ENCODE results near the gene SNX19. TPM values are rescaled to one million over a fixed set of nuclear protein-coding genes. Genes with fewer than 3 reads are reported as not detected.

SNX19 gene
- polyA plus RNA-seq, 1 donor from 2014 or later = 25.1 TPM

DNA sequence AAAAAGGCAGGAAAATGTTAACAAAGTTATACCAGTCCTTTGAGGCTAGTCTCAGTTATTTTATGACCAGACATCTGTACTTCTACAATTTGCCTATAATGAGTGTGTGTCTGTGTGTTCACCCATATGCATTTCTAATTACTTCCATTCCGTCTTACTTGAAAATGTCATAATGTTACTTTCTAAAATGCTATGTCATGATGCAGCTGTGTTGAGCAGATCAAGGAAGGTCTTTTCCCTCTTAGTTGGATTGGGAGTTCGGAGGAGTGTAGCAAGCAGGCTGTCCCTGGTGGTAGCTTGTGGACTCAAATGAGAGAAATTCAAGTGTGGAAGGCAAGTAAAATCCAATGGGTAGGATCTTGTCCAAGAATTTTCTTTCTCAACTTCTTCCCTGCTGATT is 3.0 kb downstream of the SNX19 start:
- no peaks in the 10 kb centered on the region for H3K27me3 Mint-ChIP-seq
- H3K36me3 Mint-ChIP-seq = peaks cover 24% of the 10 kb centered on the region
- peaks cover 0 to 4% (median 2%) of the 10 kb centered on the region in 3 donors for H3K9me3 Mint-ChIP-seq
- H3K4me1 Mint-ChIP-seq = peaks cover 24 to 34% (median 29%) of the 10 kb centered on the region in 3 donors
- peak overlapping the region; percentile 25 to 51 (median 36) for H3K4me3 Mint-ChIP-seq
- H3K27ac Mint-ChIP-seq = no peak overlapping the region

GRCh38 chr11:130912552-130912951 is 3.7 kb downstream of the SNX19 start:
- Mint-ChIP-seq H3K36me3 (peaks cover 24% of the 10 kb centered on the region), H3K4me1 (peaks cover 24 to 34% (median 29%) of the 10 kb centered on the region in 3 donors)

GRCh38 chr11:130911306-130911705 is 5.0 kb downstream of the SNX19 start:
- Mint-ChIP-seq H3K36me3 (peaks cover 24% of the 10 kb centered on the region), H3K9me3 (peaks cover 0 to 4% (median 2%) of the 10 kb centered on the region in 3 donors), H3K4me1 (peaks cover 21 to 25% (median 22%) of the 10 kb centered on the region in 3 donors), H3K27me3 (no peaks in the 10 kb centered on the region), H3K27ac (no peak overlapping the region), H3K4me3 (no peak overlapping the region)

More at GRCh38 chr11:130912552-130912951, 3.7 kb downstream of the SNX19 start:
- peaks cover 0 to 4% (median 2%) of the 10 kb centered on the region in 3 donors for H3K9me3 Mint-ChIP-seq
- peak overlapping the region in 1 of 4 donors; percentile 42 for H3K4me3 Mint-ChIP-seq
- no peak overlapping the region for H3K27ac Mint-ChIP-seq
- no peaks in the 10 kb centered on the region for H3K27me3 Mint-ChIP-seq

- Mint-ChIP-seq H3K4me3 (no peak overlapping the region), H3K36me3 (peaks cover 24% of the 10 kb centered on the region), H3K27ac (no peak overlapping the region), H3K9me3 (peaks cover 0 to 4% (median 2%) of the 10 kb centered on the region in 3 donors), H3K4me1 (peaks cover 21 to 23% (median 22%) of the 10 kb centered on the region in 3 donors), H3K27me3 (no peaks in the 10 kb centered on the region)
These were observed 6.6 kb downstream of the SNX19 start for GRCh38 chr11:130909650-130910049.

- Mint-ChIP-seq H3K9me3 (peaks cover 0 to 4% (median 2%) of the 10 kb centered on the region in 3 donors), H3K4me3 (no peak overlapping the region), H3K27ac (no peak overlapping the region), H3K4me1 (peaks cover 16 to 19% (median 19%) of the 10 kb centered on the region in 3 donors), H3K36me3 (peaks cover 21% of the 10 kb centered on the region), H3K27me3 (no peaks in the 10 kb centered on the region)
These were observed 7.3 kb downstream of the SNX19 start for GRCh38 chr11:130908770-130909625.

DNA sequence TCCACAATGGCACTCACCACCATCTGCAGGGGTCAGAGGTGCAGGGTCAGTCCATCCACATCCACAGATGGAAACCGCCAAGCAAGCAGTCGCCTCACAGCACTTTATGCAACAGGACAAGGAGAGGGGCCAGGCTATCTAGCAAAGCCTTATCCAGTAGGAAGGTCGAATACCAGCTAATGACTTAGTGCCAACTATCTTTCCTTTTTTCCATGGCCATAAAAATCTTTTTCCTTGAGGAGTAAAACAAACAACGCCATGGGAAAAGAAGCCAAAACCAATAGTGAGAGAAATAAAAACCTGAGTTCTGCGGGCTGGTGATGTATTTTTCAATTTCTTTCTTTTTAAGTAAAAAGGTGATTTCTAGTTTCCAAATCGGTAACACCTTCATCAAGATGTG is 8.2 kb downstream of the SNX19 start:
- Mint-ChIP-seq H3K27me3 (no peaks in the 10 kb centered on the region), H3K36me3 (peaks cover 15% of the 10 kb centered on the region), H3K27ac (no peak overlapping the region), H3K4me1 (peaks cover 10 to 13% (median 11%) of the 10 kb centered on the region in 3 donors), H3K4me3 (no peak overlapping the region), H3K9me3 (no peaks in the 10 kb centered on the region)

DNA sequence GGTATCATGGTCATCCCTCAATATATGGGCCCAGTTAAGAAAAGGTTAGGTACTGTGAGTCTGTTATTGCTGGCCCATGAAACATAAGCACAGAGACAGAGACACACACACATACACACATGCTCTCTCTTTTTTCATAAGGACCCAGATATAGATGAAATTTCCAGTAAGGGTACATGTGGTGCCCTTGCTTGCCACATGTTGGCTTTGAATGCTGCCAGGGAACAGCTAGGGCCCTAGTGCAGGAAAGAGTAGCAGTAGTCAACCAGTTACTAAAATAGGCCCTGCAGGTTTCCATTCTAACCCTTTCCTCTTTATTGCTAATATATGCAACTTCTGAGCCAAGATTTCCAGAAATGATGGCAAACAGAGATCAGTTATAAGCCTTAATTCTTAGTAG is 9.1 kb downstream of the SNX19 start:
- peaks cover 8 to 9% (median 8%) of the 10 kb centered on the region in 3 donors for H3K4me1 Mint-ChIP-seq
- H3K36me3 Mint-ChIP-seq = peaks cover 12% of the 10 kb centered on the region
- no peak overlapping the region for H3K4me3 Mint-ChIP-seq
- no peaks in the 10 kb centered on the region for H3K9me3 Mint-ChIP-seq
- no peak overlapping the region for H3K27ac Mint-ChIP-seq
- no peaks in the 10 kb centered on the region for H3K27me3 Mint-ChIP-seq

DNA sequence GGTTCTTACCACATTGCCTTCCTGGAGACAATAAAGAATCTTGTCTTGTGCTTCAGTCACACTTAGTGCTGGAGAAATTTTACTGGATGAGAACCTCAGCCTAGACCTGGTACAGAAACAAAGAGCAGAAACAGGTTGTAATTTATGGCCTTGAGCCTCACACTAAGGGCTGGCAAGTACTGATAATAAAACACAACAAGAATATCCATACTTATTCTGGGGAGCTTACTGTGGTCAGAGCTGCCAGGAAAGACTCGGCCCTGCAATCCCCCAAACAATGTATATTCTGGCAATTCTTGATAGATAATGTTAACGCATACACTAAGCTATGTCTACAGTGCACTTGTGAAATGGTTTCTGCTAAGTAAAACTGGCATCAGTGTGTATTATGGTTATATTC is 9.7 kb downstream of the SNX19 start:
- no peak overlapping the region for H3K27ac Mint-ChIP-seq
- peaks cover 9% of the 10 kb centered on the region for H3K36me3 Mint-ChIP-seq
- H3K4me1 Mint-ChIP-seq = peaks cover 5 to 9% (median 6%) of the 10 kb centered on the region in 3 donors
- no peak overlapping the region for H3K4me3 Mint-ChIP-seq
- no peaks in the 10 kb centered on the region for H3K9me3 Mint-ChIP-seq
- no peaks in the 10 kb centered on the region for H3K27me3 Mint-ChIP-seq

DNA sequence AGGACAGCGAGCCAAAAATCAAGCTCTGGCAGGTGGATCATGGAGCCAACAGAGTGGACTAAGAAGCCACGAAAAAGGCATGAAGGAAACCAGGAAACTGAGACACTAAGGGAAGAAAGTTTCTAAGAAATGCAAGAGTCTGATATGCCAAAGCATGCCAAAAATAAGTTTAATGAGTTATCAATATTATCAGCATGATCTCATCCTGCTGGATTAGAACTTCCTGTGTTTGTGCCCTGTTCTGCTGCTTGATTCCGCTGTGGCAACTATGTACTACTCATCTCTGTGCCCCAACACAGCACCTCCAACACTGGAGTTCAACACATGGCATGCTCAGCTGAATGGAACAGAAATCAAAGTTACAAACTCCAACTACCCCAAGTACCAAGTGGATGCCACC is 10.8 kb downstream of the SNX19 start:
- H3K9me3 Mint-ChIP-seq = no peaks in the 10 kb centered on the region
- H3K4me3 Mint-ChIP-seq = no peak overlapping the region
- H3K36me3 Mint-ChIP-seq = peaks cover 9% of the 10 kb centered on the region

DNA sequence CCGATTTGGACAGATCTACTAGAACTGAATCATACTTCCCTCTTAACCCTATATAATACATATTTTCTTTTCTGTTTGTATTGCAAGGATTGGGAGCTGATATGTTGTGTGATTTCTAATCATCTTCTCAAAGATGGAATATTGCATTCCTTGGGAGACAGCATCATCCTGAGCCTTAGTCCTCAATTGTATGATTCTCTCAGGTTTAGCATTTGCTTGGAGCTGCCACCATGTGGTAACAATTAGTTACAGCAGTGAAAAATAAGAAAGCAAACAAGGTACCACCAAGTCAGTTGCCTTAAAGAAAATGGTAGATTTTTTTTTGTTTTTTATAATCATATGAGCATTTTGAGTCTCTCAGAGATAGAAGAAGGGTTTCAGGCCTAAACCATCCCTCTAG is 11.9 kb downstream of the SNX19 start:
- Mint-ChIP-seq H3K27me3 (no peaks in the 10 kb centered on the region), H3K4me1 (peaks cover 0 to 2% (median 2%) of the 10 kb centered on the region in 3 donors), H3K4me3 (no peak overlapping the region), H3K9me3 (no peaks in the 10 kb centered on the region), H3K27ac (no peak overlapping the region), H3K36me3 (peaks cover under 1% of the 10 kb centered on the region)

More for the DNA sequence above, 10.8 kb downstream of the SNX19 start:
- H3K27me3 Mint-ChIP-seq = no peaks in the 10 kb centered on the region
- peaks cover 5 to 7% (median 6%) of the 10 kb centered on the region in 3 donors for H3K4me1 Mint-ChIP-seq
- no peak overlapping the region for H3K27ac Mint-ChIP-seq

- Mint-ChIP-seq H3K4me1 (no peaks in the 10 kb centered on the region), H3K4me3 (no peak overlapping the region), H3K36me3 (no peaks in the 10 kb centered on the region), H3K9me3 (no peaks in the 10 kb centered on the region), H3K27ac (no peak overlapping the region), H3K27me3 (no peaks in the 10 kb centered on the region)
These were observed 13.9 kb downstream of the SNX19 start for GRCh38 chr11:130902380-130902779.

- Mint-ChIP-seq H3K4me1 (peaks cover 0 to 6% (median 5%) of the 10 kb centered on the region in 3 donors), H3K4me3 (no peak overlapping the region), H3K27ac (no peak overlapping the region), H3K9me3 (no peaks in the 10 kb centered on the region), H3K36me3 (peaks cover 2% of the 10 kb centered on the region), H3K27me3 (no peaks in the 10 kb centered on the region)
These were observed 17.2 kb downstream of the SNX19 start for GRCh38 chr11:130899106-130899505.

- H3K4me1 Mint-ChIP-seq = peaks cover 0 to 7% (median 5%) of the 10 kb centered on the region in 3 donors
- no peaks in the 10 kb centered on the region for H3K27me3 Mint-ChIP-seq
- H3K9me3 Mint-ChIP-seq = no peaks in the 10 kb centered on the region
- H3K4me3 Mint-ChIP-seq = no peak overlapping the region
- H3K36me3 Mint-ChIP-seq = peaks cover 7% of the 10 kb centered on the region
- no peak overlapping the region for H3K27ac Mint-ChIP-seq
These were observed 18.8 kb downstream of the SNX19 start for GRCh38 chr11:130897262-130898182.

DNA sequence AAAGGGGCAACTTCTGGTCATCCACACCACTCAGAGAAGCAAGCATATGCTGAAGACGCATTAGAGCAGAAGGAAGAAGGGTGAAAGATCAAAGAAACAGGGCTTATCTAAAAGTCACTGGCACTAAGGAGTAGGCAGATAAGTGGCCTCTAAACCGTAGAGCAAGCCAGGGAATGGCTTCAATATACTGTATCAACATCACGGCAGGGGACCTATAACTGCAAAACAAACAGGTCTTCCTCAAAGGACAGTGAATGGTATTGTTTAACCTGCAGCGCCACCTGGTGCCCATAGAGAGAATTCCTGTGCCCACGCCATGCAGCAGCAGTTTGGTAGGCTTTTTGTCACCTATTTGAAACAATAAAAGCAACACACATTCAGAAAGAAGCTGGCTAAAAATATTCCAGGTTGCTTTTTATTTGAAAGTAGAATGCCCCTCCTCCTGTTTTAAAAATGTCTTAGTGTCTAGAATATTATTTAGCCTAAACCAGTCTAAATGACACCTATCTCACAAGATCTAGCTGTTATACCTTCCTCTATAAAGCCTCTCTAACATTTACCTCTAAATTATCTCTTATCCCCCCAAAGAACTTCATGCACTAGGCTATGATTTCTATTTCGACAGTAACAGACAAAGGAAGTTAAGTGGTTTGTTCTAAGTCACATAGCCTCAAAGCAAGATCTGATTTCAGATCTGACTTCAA is 21.8 kb downstream of the SNX19 start:
- H3K27ac Mint-ChIP-seq = no peak overlapping the region
- peaks cover 0 to 7% (median 5%) of the 10 kb centered on the region in 3 donors for H3K4me1 Mint-ChIP-seq
- no peaks in the 10 kb centered on the region for H3K9me3 Mint-ChIP-seq
- H3K27me3 Mint-ChIP-seq = no peaks in the 10 kb centered on the region
- H3K36me3 Mint-ChIP-seq = peaks cover 7% of the 10 kb centered on the region
- H3K4me3 Mint-ChIP-seq = no peak overlapping the region
